ENCODE data around the gene MMP14.
"Not testable (repeated sequence)": the region's sequence is repeated elsewhere in the genome, so short reads cannot be mapped to it uniquely, and the experiment has no call there.

Gene MMP14

DNA sequence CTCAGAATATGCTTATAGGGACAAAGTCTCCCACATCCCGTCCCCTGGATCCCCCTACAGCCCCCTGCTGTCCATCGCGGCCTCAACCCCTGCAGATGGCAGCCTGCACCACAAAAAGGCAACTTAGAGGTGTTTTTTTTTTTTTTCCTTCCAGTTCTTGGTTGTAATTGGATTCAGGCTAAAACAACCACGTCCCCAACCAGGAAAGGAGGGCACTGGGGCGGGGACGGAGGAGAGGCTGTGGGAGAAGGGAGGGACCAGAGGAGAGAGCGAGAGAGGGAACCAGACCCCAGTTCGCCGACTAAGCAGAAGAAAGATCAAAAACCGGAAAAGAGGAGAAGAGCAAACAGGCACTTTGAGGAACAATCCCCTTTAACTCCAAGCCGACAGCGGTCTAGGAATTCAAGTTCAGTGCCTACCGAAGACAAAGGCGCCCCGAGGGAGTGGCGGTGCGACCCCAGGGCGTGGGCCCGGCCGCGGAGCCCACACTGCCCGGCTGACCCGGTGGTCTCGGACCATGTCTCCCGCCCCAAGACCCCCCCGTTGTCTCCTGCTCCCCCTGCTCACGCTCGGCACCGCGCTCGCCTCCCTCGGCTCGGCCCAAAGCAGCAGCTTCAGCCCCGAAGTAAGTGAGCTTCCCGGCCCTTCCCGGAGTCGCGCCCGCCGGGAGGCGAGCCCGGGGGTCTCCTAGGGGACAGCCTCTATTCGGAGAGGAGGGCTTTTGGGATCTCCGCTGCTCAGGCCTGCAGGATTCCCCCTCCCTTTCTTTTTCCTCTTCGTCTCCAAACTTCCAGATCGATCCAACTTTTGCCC, at the start of gene MMP14:
Gene MMP14 (plus strand): TSS at position 285 of the 813 bp plus-strand sequence. CDS start 233 bp downstream, at position 518.
- peak; percentile 82 for DNase-seq (ENCODE audit: low spot score)

DNA sequence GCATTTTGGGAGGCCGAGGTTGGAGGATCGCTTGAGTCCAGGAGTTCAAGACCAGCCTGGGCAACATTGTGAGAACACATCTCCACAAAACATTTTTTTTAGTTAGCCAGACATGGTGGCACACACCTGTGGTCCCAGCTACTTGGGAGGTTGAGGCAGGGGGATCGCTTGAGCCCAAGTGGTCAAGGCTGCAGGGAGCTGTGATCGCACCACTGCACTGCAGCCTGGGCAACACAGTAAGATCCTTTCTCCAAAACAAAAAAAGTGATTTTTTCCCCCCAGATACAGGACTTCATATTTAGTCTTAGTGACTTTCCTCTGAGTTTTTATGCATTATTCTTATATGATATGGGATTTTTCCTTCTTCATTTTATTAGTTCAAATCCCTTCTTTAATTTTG, 49.7 kb upstream of the MMP14 start:
- DNase-seq (ENCODE audit: low spot score): no peak

DNA sequence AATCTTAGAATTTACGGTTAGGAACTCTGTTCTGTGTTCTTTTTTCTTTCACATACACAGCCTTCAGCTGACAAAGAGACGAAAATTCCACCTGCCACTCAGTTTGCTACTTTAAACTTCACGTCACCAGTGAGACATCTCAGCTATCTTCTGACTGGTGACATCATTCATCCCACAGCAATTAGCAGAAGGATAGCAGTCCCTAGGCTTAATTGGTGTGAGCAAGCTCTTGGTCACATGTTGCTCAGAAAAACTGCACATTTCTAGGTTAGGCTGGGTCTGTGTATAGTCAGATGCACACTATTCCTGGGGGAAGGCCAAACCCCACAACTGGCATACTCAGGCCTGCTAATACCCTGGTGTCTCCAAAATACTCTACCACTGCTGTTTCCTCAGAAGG, 45.1 kb upstream of the MMP14 start:
- DNase-seq (ENCODE audit: low spot score): no peak

DNA sequence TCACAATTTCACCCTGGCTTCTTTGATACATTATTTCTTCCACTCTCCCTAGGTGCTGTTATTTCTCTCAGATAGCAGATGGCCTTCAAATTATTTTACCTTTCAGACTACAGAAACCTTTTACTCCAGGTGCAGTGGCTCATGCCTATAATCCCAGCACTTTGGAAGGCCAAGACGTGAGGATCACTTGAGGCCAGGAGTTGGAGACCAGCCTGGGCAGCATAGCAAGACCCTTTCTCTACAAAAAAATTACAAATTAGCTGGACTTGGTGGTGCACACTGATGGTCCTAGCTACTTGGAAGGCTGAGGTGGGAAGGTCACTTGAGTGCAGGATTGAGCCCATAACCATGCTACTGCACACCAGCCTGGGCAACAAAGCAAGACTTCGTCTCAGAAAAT, 44.2 kb upstream of the MMP14 start:
- no peak for DNase-seq (ENCODE audit: low spot score)

DNA sequence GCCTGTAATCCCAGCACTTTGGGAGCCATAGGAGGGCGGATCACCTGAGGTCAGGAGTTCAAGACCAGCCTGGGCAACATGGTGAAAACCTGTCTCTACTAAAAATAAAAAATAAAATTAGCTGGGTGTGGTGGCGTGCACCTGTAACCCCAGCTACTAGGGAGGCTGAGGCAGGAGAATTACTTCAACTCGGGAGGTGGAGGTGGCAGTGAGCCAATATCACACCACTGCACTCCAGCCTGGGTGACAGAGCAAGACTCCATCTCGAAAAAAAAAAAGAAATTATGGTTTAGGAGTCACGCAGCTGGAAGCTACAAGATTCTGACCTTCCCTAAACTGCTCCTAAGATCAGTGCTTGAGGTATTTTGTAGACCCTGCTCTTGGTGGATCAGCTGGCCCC, 42.8 kb upstream of the MMP14 start:
- DNase-seq (ENCODE audit: low spot score): not testable (repeated sequence)

DNA sequence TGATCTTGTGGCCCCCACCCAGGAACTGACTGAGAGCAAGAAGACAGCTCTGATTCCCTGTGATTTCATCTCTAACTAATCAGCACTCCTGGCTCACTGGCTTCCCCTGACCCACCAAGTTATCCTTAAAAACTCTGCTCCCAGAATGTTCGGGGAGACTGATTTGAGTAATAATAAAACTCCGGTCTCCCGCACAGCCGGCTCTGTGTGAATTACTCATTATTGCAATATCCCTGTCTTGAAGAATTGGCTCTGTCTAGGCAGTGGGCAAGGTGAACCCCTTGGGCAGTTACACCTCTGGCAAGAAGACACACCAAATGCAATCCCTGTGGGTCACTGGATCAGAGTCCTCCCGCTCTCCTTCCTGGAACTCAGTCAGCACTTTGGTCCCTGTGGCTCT, 42.4 kb upstream of the MMP14 start:
- DNase-seq (ENCODE audit: low spot score): no peak

DNA sequence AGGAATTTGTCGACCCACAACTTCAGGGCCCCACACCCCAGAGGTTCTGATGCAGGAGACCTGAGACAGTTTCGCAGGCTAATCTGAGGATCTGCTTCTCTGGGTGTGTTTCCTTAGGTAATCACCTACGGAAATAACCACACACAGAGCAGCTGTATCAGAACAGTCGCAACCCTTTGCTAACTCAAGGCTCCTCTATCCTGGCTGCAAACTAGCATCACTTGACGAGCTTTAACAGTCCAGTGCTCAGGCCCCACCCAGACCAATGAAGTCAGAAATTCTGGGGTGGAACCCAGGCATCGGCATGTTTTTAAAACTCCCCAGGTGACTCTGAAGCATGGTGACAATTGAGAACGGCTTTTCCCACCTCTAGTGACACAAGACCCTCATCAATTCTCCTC, 41.8 kb upstream of the MMP14 start:
- no peak for DNase-seq (ENCODE audit: low spot score)

DNA sequence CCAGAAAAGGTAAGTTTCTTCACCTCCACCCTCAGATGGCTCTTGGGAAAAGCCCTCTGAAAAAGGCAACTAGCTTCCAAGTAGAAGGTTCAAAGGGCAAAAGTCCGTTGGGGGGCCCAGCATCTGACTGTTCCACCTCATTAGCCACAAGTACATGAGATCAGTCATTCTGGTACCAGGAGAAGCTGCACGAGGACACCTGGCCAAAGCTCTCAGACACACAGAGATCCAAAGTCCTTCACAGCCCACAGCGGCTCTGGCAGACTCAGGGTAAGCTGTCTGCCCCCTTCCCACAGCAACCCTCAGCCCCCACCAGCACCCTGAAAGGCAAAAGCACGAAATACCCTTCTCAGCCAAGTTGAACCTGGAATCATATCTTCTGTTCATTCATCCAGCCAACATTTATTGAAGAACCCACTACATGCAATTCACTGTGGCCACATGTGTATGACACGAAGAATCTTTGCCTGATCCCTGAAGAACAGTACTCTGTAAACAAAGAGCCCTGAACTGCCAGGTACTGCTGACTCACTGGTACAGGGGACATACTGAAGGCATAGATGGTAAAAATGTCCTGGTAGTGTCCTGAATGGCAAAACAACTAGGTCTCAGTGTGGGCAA, 40.2 kb upstream of the MMP14 start:
- DNase-seq (ENCODE audit: low spot score): no peak

DNA sequence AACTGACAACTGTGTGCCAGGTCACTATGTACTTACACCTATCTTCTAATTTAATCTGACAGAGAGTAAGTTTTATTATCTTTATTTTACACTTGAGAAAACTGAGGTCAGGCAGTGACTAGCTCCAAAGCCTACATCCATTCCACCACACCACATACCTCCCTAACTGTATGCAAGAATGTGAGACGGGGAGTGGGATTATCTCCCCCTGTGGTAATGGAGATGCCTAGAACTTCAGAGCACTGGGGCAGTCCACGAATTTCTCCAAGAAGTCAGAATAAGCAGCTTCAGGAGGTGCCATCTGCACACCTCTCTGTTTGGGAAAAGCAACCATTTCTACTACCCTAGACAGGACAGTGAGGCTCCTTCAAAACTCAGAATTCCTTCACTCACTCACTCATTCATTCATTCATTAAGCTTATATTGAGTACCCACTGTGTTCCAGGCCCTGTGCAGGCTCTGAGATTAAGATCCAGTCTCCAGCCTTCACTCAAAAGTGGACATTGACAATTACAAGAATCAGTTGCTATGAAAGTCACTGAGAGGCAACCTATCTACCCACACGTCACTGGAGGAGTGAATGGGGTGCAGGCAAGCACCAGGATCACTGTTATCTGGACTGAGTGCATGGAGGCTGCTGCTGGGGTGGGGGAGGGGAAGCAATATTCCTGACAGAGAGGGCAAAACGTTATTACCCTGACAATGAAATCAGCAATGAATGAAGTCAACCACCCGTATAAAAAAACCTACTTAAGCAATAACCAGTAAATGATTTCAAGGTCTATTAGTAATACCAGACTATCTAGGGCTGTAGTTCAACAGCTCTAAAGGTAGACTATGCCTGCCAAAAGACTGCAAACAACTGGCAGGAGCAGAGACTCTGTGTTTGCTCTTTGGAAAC, 39.1 kb upstream of the MMP14 start:
- DNase-seq (ENCODE audit: low spot score): no peak

DNA sequence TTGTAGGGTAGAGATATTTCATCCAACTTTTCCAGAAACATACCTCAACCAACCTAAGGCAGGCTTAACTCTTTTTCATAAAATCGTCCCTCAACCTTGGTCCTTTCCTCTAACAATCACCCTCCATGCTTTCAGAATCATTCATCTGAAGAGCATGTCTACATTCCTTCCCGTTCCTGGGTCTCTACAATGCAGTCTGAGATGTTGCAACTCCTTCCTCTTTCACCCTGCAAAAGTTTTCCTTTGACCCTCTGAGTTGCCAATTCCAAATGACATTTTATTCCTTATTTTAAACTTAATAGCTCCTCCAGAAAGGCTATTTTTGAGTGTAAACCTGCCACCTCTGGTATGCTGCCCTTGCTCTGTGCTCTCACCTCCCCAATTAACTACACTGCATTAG, 37.9 kb upstream of the MMP14 start:
- DNase-seq (ENCODE audit: low spot score): no peak

DNA sequence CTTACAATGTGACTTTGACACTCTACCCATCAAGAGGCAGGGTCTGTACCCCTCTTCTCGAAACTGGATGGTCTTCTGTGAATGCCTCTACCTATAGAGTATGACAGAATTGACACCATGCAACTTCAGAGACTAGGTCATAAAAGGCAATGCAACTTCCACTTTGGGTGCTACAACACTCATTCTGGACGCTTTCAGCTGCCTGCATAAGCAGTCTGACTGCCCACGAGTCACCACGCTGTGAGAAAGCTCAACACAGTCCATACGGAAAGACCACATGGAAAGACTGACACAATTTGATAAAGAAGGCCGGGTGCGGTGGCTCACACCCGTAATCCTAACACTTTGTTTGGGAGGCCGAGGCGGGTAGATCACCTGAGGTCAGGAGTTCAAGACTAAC, 36.0 kb upstream of the MMP14 start:
- DNase-seq (ENCODE audit: low spot score): no peak

DNA sequence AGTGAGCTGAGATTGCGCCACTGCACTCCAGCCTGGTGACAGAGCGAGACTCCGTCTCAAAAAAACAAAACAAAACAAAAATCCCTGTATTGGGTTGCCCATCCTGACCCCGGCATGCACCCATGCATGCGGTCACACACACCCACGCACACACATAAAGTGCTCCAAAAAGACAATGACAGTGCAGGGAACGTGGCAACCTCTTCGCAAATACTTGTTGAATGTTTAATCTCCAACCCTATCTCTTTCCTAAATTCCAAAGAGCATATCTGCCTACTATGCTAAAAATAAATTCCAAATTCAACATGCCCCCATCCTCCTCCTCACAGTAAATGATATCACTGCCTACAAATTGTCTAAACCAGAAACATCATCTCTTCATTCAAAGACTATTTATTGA, 34.7 kb upstream of the MMP14 start:
- no peak for DNase-seq (ENCODE audit: low spot score)

DNA sequence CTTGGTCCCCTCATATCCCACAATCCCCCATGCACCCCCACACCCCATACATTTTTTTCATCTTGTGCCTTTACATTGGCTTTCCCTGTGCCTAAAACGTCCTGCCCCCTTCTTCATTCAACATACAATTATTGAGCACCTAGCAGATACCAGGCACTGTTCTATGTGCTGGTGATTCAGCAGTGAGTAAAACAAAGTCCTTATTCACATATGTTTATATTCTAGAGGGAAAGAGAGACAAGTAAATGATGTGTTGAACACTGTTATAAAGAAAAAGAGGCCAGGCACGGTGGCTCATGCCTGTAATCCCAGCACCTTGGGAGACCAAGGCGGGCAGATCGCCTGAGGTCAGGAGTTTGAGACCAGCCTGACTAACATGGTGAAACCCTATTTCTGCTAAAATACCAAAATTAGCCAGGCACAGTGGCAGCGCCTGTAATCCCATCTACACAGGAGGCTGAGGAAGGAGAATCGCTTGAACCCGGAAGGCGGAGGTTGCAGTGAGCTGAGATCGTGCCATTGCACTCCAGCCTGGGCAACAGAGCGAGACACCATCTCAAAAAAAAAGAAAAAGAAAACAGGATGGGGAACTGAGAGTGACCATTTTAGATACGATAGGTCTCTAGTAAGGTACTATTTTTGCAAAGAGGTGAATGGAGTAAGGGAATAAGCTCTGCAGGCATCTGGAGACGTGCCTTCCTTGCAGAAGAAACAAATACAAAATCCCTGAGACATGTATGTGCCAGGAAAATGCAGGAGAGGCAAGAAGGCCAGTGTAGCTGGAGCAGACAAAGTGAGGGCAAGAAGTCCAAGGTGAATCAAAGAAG, 33.3 kb upstream of the MMP14 start:
- no peak for DNase-seq (ENCODE audit: low spot score)

DNA sequence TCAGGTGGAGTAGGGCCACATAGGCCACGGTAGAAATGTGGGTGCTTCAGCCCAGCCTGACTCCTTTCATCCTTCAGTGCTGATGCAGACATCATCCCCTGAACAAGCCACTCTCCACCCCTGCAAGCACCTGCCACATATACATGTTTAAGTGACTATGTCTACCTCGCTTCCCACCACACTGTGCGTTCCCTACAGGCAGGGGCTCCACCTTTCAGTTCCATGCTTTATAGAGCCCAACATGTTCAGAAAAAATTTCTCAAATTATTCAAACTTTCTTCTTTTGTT, 32.8 kb upstream of the MMP14 start:
- no peak for DNase-seq (ENCODE audit: low spot score)

DNA sequence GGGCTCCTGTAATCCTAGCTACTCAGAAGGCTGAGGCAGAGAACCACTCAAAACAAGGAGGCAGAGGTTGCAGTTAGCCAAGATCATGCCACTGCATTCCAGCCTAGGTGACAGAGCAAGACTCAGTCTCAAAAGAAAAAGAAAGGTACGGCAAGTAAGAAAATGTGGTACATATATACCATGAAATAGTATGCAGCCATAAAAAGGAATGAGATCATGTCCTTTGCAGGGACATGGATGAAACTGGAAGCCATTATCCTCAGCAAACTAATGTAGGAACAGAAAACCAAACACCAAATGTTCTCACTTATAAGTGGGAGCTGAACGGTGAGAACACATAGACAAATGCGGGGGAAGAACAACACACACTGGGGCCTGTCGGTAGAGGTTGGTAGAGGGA, 31.1 kb upstream of the MMP14 start:
- not testable (repeated sequence) for DNase-seq (ENCODE audit: low spot score)

DNA sequence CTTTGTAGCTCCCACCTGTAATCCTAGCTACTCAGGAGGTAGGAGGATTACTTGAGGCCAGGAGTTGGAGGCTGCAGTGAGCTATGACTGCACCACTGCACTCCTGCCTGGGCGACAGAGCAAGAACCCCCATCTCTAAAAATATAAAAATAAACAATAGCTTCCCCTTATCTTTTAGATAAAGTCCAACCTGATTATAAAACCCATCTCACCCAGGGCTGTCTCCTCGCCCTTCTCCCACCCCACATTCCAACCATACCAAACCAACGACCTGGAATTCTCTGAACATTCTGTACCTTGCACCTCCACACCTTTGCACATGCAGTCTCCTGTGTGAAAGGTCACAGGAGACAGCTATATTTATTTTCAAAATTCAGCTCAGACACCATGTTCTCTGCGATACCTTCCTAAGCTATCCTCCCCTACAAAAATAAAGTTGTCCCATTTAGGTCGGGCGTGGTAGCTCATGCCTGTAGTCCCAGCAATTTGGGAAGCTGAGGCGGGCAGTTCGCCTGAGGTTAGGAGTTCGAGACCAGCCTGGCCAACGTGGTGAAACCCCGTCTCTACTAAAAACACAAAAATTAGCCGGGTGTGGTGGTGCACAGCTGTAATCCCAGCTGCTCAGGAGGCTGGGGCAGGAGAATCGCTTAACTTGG, 28.8 kb upstream of the MMP14 start:
- no peak for DNase-seq (ENCODE audit: low spot score)

DNA sequence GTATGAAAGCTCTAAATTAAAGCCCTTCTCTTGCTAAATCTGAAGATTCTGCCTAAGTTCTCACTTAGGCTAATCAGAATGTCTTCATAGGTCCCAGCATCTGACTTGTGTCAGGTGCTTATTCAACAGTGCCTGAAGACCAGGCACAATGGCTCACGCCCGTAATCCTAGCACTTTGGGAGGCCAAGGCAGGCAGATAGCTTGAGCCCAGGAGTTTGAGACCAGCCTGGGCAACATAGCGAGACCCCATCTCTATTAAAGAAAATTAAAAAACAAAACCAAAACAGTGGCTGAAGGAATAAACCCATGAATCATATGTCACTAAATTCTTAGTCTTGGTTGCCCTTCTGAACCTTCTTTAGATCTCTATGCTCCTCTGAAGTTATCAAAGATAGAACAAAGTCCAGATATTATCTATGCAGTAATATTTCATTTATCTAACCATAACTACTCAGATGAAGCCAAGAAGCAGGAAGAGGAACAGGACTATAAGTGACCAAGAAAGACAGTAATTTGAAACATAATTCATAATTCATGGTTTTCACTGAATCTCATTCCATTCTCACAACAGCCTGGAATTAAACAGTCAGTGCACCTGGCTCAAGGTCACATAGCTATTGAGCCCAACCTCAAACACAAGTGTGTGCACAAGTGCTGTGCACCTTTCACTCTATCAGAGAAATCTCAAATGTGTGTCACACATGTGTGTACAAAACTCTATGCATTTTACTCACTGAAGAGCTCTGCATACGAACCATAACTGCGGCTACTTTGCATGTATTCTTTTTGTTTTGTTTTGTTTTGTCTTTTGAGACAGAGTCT, 27.8 kb upstream of the MMP14 start:
- no peak for DNase-seq (ENCODE audit: low spot score)

DNA sequence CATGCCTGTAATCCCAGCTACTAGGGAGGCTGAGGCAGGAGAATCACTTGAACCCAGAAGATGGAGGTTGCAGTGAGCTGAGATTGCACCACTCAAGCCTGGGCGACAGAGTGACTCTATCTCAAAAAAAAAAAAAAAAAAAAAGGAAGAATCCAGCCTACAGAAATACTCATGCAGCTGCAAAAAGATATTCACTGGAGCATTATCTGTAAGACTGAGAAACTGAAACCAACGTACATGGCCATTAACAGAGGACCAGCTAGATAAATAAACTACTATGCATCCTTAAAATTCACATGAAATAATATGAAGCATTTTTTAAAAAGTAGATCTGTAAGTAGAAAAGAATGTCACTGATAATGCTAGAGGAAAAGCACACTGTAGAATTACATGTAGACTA, 24.7 kb upstream of the MMP14 start:
- DNase-seq (ENCODE audit: low spot score): no peak

DNA sequence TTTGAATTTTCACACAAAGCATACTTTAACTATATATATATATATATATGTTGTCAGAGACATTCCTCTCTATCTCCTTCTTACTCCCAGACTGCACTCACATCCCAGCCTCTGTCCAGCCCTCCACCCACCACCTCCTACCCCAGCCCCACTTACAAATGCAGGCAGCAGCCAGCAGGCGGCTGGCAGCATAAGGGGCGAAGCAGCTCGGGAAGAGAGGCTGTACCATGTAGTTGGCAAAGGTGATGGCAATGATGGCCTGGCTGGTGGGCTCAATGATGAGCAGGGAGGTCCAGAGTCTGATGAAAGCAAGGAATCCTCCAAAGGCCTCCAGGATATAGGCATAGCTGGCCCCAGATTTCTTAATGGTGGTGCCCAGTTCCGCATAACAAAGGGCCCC, 23.6 kb upstream of the MMP14 start:
- peak; percentile 67 for DNase-seq (ENCODE audit: low spot score)

DNA sequence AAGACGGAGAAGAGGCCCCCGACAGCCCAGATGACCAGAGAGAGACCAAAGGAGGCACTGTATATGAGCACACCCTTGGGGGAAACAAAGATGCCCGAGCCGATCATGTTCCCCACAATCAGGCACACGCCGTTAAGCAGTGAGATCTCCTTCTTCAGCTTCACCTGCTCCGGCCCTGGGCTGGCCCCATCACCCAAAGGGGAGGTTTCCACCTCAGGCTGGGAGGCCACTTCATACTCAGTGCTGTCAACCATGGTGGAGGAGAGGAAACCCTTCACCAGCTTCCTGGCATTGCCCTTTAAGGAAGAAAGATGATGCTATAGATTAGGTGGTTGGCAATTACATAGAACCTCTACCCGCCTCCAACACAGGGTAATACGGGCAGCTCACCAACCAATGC, 23.2 kb upstream of the MMP14 start:
- no peak for DNase-seq (ENCODE audit: low spot score)

DNA sequence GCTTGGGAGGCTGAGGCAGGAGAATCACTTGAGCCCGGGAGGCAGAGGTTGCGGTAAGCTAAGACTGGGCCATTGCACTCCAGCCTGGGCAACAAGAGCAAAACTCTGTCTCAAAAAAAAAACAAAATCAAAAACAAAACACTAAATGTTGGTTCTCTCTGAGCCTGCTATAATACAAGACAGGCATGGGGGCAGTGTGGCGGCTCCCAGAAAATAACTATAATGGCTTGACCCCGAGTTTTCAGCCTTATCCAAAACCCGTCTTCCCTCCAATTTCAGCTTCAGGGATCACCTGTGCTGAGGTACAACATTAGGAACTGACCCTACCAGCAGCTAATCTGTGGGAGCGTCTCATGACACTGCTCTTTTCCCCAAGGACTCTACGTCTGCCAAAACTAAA, 22.0 kb upstream of the MMP14 start:
- DNase-seq (ENCODE audit: low spot score): no peak

All from iPS-NIHi11 (cell line).